ENCODE measurements around the gene AGR3. TPM values are rescaled to one million over a fixed set of nuclear protein-coding genes. Genes with fewer than 3 reads are reported as not detected.

AGR3 gene
- total RNA-seq, 1 experiment from 2014 or later = not detected

- TF ChIP-seq CBX3 (IDR thresholded peaks at IDR 0.05; ENCODE audit: low read depth) (no peak), CTCF (IDR thresholded peaks at IDR 0.05 in 2 of 3, conservative IDR thresholded peaks at IDR 0.05 in 1 of 3; ENCODE audit: borderline replicate concordance in 1 of 3, insufficient read depth in 1 of 3, low read depth in 2 of 3, low read length in 2 of 3) (no peak), POLR2A (IDR thresholded peaks at IDR 0.05; ENCODE audit: borderline replicate concordance, extremely low read depth, insufficient read depth, insufficient read length) (no peak), YY1 (IDR thresholded peaks at IDR 0.05; ENCODE audit: extremely low read depth, insufficient replicate concordance, low read depth, low read length) (no peak), ELF1 (IDR thresholded peaks at IDR 0.05; ENCODE audit: borderline replicate concordance, low read depth) (no peak)
Measured at GRCh38 chr7:16925609-16926008, 43.8 kb upstream of the AGR3 start (continued).

GRCh38 chr7:16923019-16923418 is 41.2 kb upstream of the AGR3 start:
- no peak for TF ChIP-seq CTCF (IDR thresholded peaks at IDR 0.05 in 2 of 3, conservative IDR thresholded peaks at IDR 0.05 in 1 of 3; ENCODE audit: borderline replicate concordance in 1 of 3, insufficient read depth in 1 of 3, low read depth in 2 of 3, low read length in 2 of 3)
- TF ChIP-seq SRF (IDR thresholded peaks at IDR 0.05; ENCODE audit: low read depth) = no peak
- TF ChIP-seq ATF3 (IDR thresholded peaks at IDR 0.05) = no peak
- no peak for TF ChIP-seq EZH2phosphoT487 (IDR thresholded peaks at IDR 0.05; ENCODE audit: borderline replicate concordance)
- no peak for TF ChIP-seq SIN3A (IDR thresholded peaks at IDR 0.05; ENCODE audit: low read depth)
- TF ChIP-seq CEBPB (IDR thresholded peaks at IDR 0.05; ENCODE audit: low read depth) = no peak
- no peak for TF ChIP-seq EZH2 (IDR thresholded peaks at IDR 0.05)
- TF ChIP-seq ZNF274 (IDR thresholded peaks at IDR 0.05; ENCODE audit: low read depth, low read length) = no peak
- BruUV-seq (replicated peaks) = no TSS peak
- Histone ChIP-seq H3K79me2 (ENCODE audit: insufficient read depth, low read length) (no peaks in the 10 kb centered on the region), H3K9me2 (ENCODE audit: insufficient read depth) (no peaks in the 10 kb centered on the region), H3K4me1 (ENCODE audit: control insufficient read depth in 1 of 2, insufficient read depth in 2 of 2, low read length in 2 of 2) (no peaks in the 10 kb centered on the region), H2AFZ (ENCODE audit: low read depth, low read length, poor library complexity, severe bottlenecking) (no peak overlapping the region), H3K27me3 (ENCODE audit: insufficient read depth, low read length) (no peaks in the 10 kb centered on the region), H3K27ac (ENCODE audit: low read depth, low read length) (no peak overlapping the region), H3K9ac (ENCODE audit: low read length) (no peak overlapping the region), H4K20me1 (ENCODE audit: insufficient read depth) (no peaks in the 10 kb centered on the region), H3K4me2 (ENCODE audit: low read length) (no peak overlapping the region), H3K9me3 (ENCODE audit: control insufficient read depth in 1 of 2, insufficient read depth in 1 of 2, low read depth in 1 of 2, low read length in 2 of 2) (no peaks in the 10 kb centered on the region), H3K36me3 (ENCODE audit: control insufficient read depth in 1 of 2, insufficient read depth in 2 of 2, low read length in 2 of 2) (no peaks in the 10 kb centered on the region), H3K4me3 (replicated peaks in 1 of 2; ENCODE audit: low read depth in 1 of 2, low read length in 2 of 2) (no peak overlapping the region)
- ChIA-PET CTCF (no interaction called here), RAD21 (ENCODE audit: low non-redundant PET in 1 of 2, low total read pairs in 2 of 2, uncharacterized antibody in 2 of 2, unreplicated experiment in 2 of 2) (no interaction called here), POLR2A (interaction anchor here (0.7 kb wide), 1 partner anchor 15 kb away, joined by 3 read pairs; no protein-coding TSS in a partner anchor)
- no peak for DNase-seq (ENCODE audit: low read depth, low spot score)
- ATAC-seq = no peak
- intact Hi-C loops (cut with micrococcal nuclease) = no loop called here

All from HCT116 (cell line).